ENCODE data around the gene SPATA2L. TPM values are rescaled to one million over a fixed set of nuclear protein-coding genes. Genes with fewer than 3 reads are reported as not detected.

SPATA2L gene
- total and polyA plus RNA-seq, 2 of the 13 experiments (the other 11 are each of a cell fraction or from before 2014, with no cell fraction given) = 9.1 to 20.7 TPM

- no peak for TF ChIP-seq ATF5 (CRISPR knock-in tag; IDR thresholded peaks at IDR 0.05; ENCODE audit: low read depth)
- TF ChIP-seq TAF15 (IDR thresholded peaks at IDR 0.05; ENCODE audit: low read depth, low read length, poor library complexity, severe bottlenecking) = no peak
- TF ChIP-seq PITX1 (CRISPR knock-in tag; IDR thresholded peaks at IDR 0.05) = peak; percentile 86
- peak; percentile 67 for TF ChIP-seq ZNF121 (CRISPR knock-in tag; IDR thresholded peaks at IDR 0.05)
- no peak for TF ChIP-seq TOE1 (CRISPR knock-in tag; IDR thresholded peaks at IDR 0.05)
- TF ChIP-seq ZNF260 (CRISPR knock-in tag; IDR thresholded peaks at IDR 0.05; ENCODE audit: borderline replicate concordance, low read depth) = peak; percentile 70; the same call in 1 of the 2 replicates
- TF ChIP-seq ELF1 (CRISPR knock-in tag; IDR thresholded peaks at IDR 0.05) = peak; percentile 83
- TF ChIP-seq FOSL1 (CRISPR knock-in tag; IDR thresholded peaks at IDR 0.05; ENCODE audit: borderline replicate concordance) = no peak
- no peak; the same call in 1 of the 2 replicates for TF ChIP-seq ZNF691 (CRISPR knock-in tag; IDR thresholded peaks at IDR 0.05; ENCODE audit: borderline replicate concordance, low read depth)
- peak; percentile 83; the same call in 1 of the 2 replicates for TF ChIP-seq ZSCAN31 (CRISPR knock-in tag; IDR thresholded peaks at IDR 0.05; ENCODE audit: low read depth)
- TF ChIP-seq ZC3H13 (CRISPR knock-in tag; IDR thresholded peaks at IDR 0.05) = 0 out of 2 replicates have a peak, but pooled peaks have one; percentile 22
- no peak for TF ChIP-seq ZNF558 (CRISPR knock-in tag; IDR thresholded peaks at IDR 0.05; ENCODE audit: borderline replicate concordance)
- TF ChIP-seq ZKSCAN8 (CRISPR knock-in tag; IDR thresholded peaks at IDR 0.05; ENCODE audit: borderline replicate concordance) = 0 out of 2 replicates have a peak, but pooled peaks have one; percentile 12
- TF ChIP-seq CHD4 (IDR thresholded peaks at IDR 0.05; ENCODE audit: borderline replicate concordance, low read length) = no peak
- TF ChIP-seq TCF12 (IDR thresholded peaks at IDR 0.05) = no peak
- no peak for TF ChIP-seq TCF12 (CRISPR knock-in tag; IDR thresholded peaks at IDR 0.05)
- no peak; the same call in 1 of the 2 replicates for TF ChIP-seq ZBTB25 (CRISPR knock-in tag; IDR thresholded peaks at IDR 0.05)
- no peak for TF ChIP-seq IKZF1 (IDR thresholded peaks at IDR 0.05)
- peak; percentile 94; the same call in 1 of the 2 replicates for TF ChIP-seq ZNF501 (CRISPR knock-in tag; IDR thresholded peaks at IDR 0.05)
- TF ChIP-seq ZMAT5 (CRISPR knock-in tag; IDR thresholded peaks at IDR 0.05; ENCODE audit: borderline replicate concordance, low read depth) = no peak
- TF ChIP-seq ARNTL (CRISPR knock-in tag; IDR thresholded peaks at IDR 0.05) = peak; percentile 93
- TF ChIP-seq ZNF326 (CRISPR knock-in tag; IDR thresholded peaks at IDR 0.05; ENCODE audit: borderline replicate concordance) = no peak; the same call in 1 of the 2 replicates
- TF ChIP-seq RARG (CRISPR knock-in tag; IDR thresholded peaks at IDR 0.05; ENCODE audit: low read depth) = no peak
- TF ChIP-seq SRSF4 (IDR thresholded peaks at IDR 0.05; ENCODE audit: low read depth, low read length, poor library complexity, severe bottlenecking) = no peak
- peak; percentile 35; the same call in 1 of the 2 replicates for TF ChIP-seq ETV6 (CRISPR knock-in tag; conservative IDR thresholded peaks at IDR 0.05)
- TF ChIP-seq ZBTB34 (CRISPR knock-in tag; IDR thresholded peaks at IDR 0.05) = peak; percentile 76; the same call in 1 of the 2 replicates
- TF ChIP-seq ZNF615 (CRISPR knock-in tag; IDR thresholded peaks at IDR 0.05; ENCODE audit: borderline replicate concordance) = no peak
Measured at GRCh38 chr16:89700100-89700648, 1.3 kb downstream of the SPATA2L start (continued).
